Naive thymus-derived CD8-positive, alpha-beta T cell (primary cell): ENCODE results near the gene LAMB3. TPM values are rescaled to one million over a fixed set of nuclear protein-coding genes. Genes with fewer than 3 reads are reported as not detected.

Experiments
- ATAC-seq, 2 donors: fragments of 150-1000 bp; cut with Tn5 transposase in 1 of 2; sonication (Bioruptor Pico), chemical (Tn5 transposase) in 1 of 2; 1 replicate in 1 of 2; 2 replicates in 1 of 2; pipeline ENCODE4 v1.10.0; 2021; ENCODE audit warnings: mild to moderate bottlenecking in 2 of 2, moderate library complexity in 2 of 2
- POLR2A ChIA-PET: fragments of 350-600 bp; sonication (Branson Sonifier 250); formaldehyde crosslinking; loops from one replicate; lab custom pipeline; 2021; ENCODE audit warnings: antibody characterized with exemption; lab: Charles Lee
- DNase-seq, 10 donors: peaks; one replicate each; pipeline versions ENCODE4 v3.0.0 to v3.0.0-alpha.2; 2020 to 2022
- H3K27ac Mint-ChIP-seq, 10 donors: one replicate each; pipeline ENCODE4 v1.8.0; 2020 to 2022; ENCODE audit warnings: mild to moderate bottlenecking in 10 of 10, mixed read lengths in 10 of 10, moderate library complexity in 4 of 10, inconsistent platforms in 1 of 10
- H3K27me3 Mint-ChIP-seq, 5 donors: one replicate each; pipeline ENCODE4 v1.8.0; 2021 to 2022; ENCODE audit warnings: mixed read lengths in 5 of 5
- H3K36me3 Mint-ChIP-seq, 3 donors: one replicate each; pipeline ENCODE4 v1.8.0; 2020 to 2022; ENCODE audit warnings: mixed read lengths in 3 of 3, mild to moderate bottlenecking in 2 of 3, inconsistent platforms in 1 of 3
- H3K4me1 Mint-ChIP-seq, 4 donors: one replicate each; pipeline ENCODE4 v1.8.0; 2021 to 2022; ENCODE audit warnings: mixed read lengths in 4 of 4
- H3K4me3 Mint-ChIP-seq, 10 donors: one replicate each; pipeline ENCODE4 v1.8.0; 2020 to 2022; ENCODE audit warnings: mild to moderate bottlenecking in 10 of 10, mixed read lengths in 10 of 10, moderate library complexity in 6 of 10, inconsistent platforms in 1 of 10
- H3K9me3 Mint-ChIP-seq, 9 donors: one replicate each; pipeline ENCODE4 v1.8.0; 2020 to 2022; ENCODE audit warnings: mixed read lengths in 9 of 9, mild to moderate bottlenecking in 3 of 9, inconsistent platforms in 1 of 9, moderate library complexity in 1 of 9
- polyA plus RNA-seq, 3 donors: library from polyadenylated mRNA; unstranded; fragments of 300-500 nt; fragmentation: Illumina TruSeq; gene quantifications; one replicate each; pipeline ENCODE4 v1.2.3, GENCODE V29; 2021
- total RNA-seq, 8 experiments: library from RNA in 2 of 8; stranded (reverse) in 2 of 8; gene quantifications; one replicate each; pipeline ENCODE4 v1.2.3 and lab custom pipeline; 2021 to 2026

LAMB3 gene
- total and polyA plus RNA-seq, 5 experiments from 2014 or later: 0.42 to 0.93 (median 0.80) TPM; not detected in 1

- Mint-ChIP-seq H3K36me3 (no peaks in the 10 kb centered on the region), H3K27ac (peak overlapping the region in 3 of 10 donors; percentile 14 to 53 (median 29)), H3K9me3 (no peaks in the 10 kb centered on the region), H3K27me3 (peaks cover 0 to 2% (median 0%) of the 10 kb centered on the region in 5 donors), H3K4me3 (no peak overlapping the region), H3K4me1 (peaks cover 0 to 7% (median 3%) of the 10 kb centered on the region in 4 donors)
- POLR2A ChIA-PET: no interaction called here
- no peak for ATAC-seq
- DNase-seq: no peak
These were observed 25.0 kb downstream of the LAMB3 start for GRCh38 chr1:209627027-209627731.

GRCh38 chr1:209626346-209627026, 25.7 kb downstream of the LAMB3 start:
- no peaks in the 10 kb centered on the region for H3K9me3 Mint-ChIP-seq
- ATAC-seq (no peak), DNase-seq (peak in 1 of 10 donors; percentile 38)
- H3K27me3 Mint-ChIP-seq: peaks cover 0 to 3% (median 0%) of the 10 kb centered on the region in 5 donors
- no peaks in the 10 kb centered on the region for H3K36me3 Mint-ChIP-seq
- peak overlapping the region in 1 of 10 donors; percentile 14 for H3K27ac Mint-ChIP-seq
- H3K4me3 Mint-ChIP-seq: no peak overlapping the region
- POLR2A ChIA-PET: no interaction called here
- H3K4me1 Mint-ChIP-seq: peaks cover 0 to 7% (median 3%) of the 10 kb centered on the region in 4 donors

GRCh38 chr1:209625791-209626285, 26.4 kb downstream of the LAMB3 start:
- Mint-ChIP-seq H3K4me3 (no peak overlapping the region), H3K4me1 (peaks cover 0 to 7% (median 3%) of the 10 kb centered on the region in 4 donors), H3K9me3 (no peaks in the 10 kb centered on the region), H3K27ac (no peak overlapping the region), H3K27me3 (peaks cover 0 to 3% (median 0%) of the 10 kb centered on the region in 5 donors), H3K36me3 (no peaks in the 10 kb centered on the region)
- ATAC-seq (no peak), DNase-seq (peak in 1 of 10 donors; percentile 36)
- POLR2A ChIA-PET: no interaction called here

- DNase-seq: peak in 1 of 10 donors; percentile 43
- Mint-ChIP-seq H3K27me3 (peaks cover 0 to 3% (median 0%) of the 10 kb centered on the region in 5 donors), H3K9me3 (no peaks in the 10 kb centered on the region), H3K4me3 (no peak overlapping the region), H3K36me3 (no peaks in the 10 kb centered on the region), H3K27ac (peak overlapping the region in 1 of 10 donors; percentile 3), H3K4me1 (peaks cover 0 to 7% (median 3%) of the 10 kb centered on the region in 4 donors)
- ATAC-seq: no peak
- POLR2A ChIA-PET: interaction anchor here (0.6 kb wide), 1 partner anchor 69 kb away, joined by 3 read pairs; no protein-coding TSS in a partner anchor
These were observed 27.4 kb downstream of the LAMB3 start for GRCh38 chr1:209624558-209625549.

- no peaks in the 10 kb centered on the region for H3K9me3 Mint-ChIP-seq
- POLR2A ChIA-PET: no interaction called here
- peak overlapping the region in 1 of 10 donors; percentile 2 for H3K27ac Mint-ChIP-seq
- peaks cover 3 to 12% (median 9%) of the 10 kb centered on the region in 4 donors for H3K4me1 Mint-ChIP-seq
- ATAC-seq (no peak), DNase-seq (no peak)
- H3K36me3 Mint-ChIP-seq: no peaks in the 10 kb centered on the region
- no peak overlapping the region for H3K4me3 Mint-ChIP-seq
- peaks cover 0 to 3% (median 0%) of the 10 kb centered on the region in 5 donors for H3K27me3 Mint-ChIP-seq
These were observed 29.1 kb downstream of the LAMB3 start for GRCh38 chr1:209622841-209623829.

- no peak for DNase-seq
- Mint-ChIP-seq H3K27ac (peak overlapping the region in 3 of 10 donors; percentile 8 to 71 (median 55)), H3K27me3 (peaks cover 0 to 3% (median 0%) of the 10 kb centered on the region in 5 donors), H3K9me3 (no peaks in the 10 kb centered on the region), H3K36me3 (no peaks in the 10 kb centered on the region), H3K4me1 (peaks cover 0 to 10% (median 8%) of the 10 kb centered on the region in 4 donors), H3K4me3 (no peak overlapping the region)
- POLR2A ChIA-PET: no interaction called here
- ATAC-seq: no peak
These were observed 30.2 kb downstream of the LAMB3 start for GRCh38 chr1:209621741-209622655.

- Mint-ChIP-seq H3K27me3 (peaks cover 0 to 6% (median 0%) of the 10 kb centered on the region in 5 donors), H3K9me3 (no peaks in the 10 kb centered on the region), H3K4me1 (peaks cover 0 to 10% (median 9%) of the 10 kb centered on the region in 4 donors), H3K27ac (peak overlapping the region in 2 of 10 donors; percentile 8 to 71), H3K36me3 (no peaks in the 10 kb centered on the region), H3K4me3 (no peak overlapping the region)
- DNase-seq (no peak), ATAC-seq (no peak)
- POLR2A ChIA-PET: no interaction called here
These were observed 30.9 kb downstream of the LAMB3 start for GRCh38 chr1:209621286-209621685.

- Mint-ChIP-seq H3K4me3 (no peak overlapping the region), H3K27me3 (peaks cover 0 to 7% (median 1%) of the 10 kb centered on the region in 5 donors), H3K27ac (no peak overlapping the region)
These were observed 31.7 kb downstream of the LAMB3 start for GRCh38 chr1:209620487-209620884.

GRCh38 chr1:209619696-209620486, 32.3 kb downstream of the LAMB3 start:
- H3K9me3 Mint-ChIP-seq: no peaks in the 10 kb centered on the region
- H3K4me3 Mint-ChIP-seq: no peak overlapping the region
- POLR2A ChIA-PET: no interaction called here
- peaks cover 0 to 10% (median 9%) of the 10 kb centered on the region in 4 donors for H3K4me1 Mint-ChIP-seq
- ATAC-seq (no peak), DNase-seq (no peak)
- H3K27ac Mint-ChIP-seq: no peak overlapping the region
- H3K36me3 Mint-ChIP-seq: no peaks in the 10 kb centered on the region
- peaks cover 0 to 7% (median 1%) of the 10 kb centered on the region in 5 donors for H3K27me3 Mint-ChIP-seq

More at GRCh38 chr1:209620487-209620884, 31.7 kb downstream of the LAMB3 start:
- DNase-seq (no peak), ATAC-seq (no peak)
- H3K9me3 Mint-ChIP-seq: no peaks in the 10 kb centered on the region
- H3K4me1 Mint-ChIP-seq: peaks cover 0 to 10% (median 9%) of the 10 kb centered on the region in 4 donors
- H3K36me3 Mint-ChIP-seq: no peaks in the 10 kb centered on the region
- POLR2A ChIA-PET: no interaction called here
